Small intestine (tissue), 7 donors: ENCODE results near the gene ERC2. TPM values are rescaled to one million over a fixed set of nuclear protein-coding genes. Genes with fewer than 3 reads are reported as not detected.

Experiments
- DNase-seq, 2 donors: peaks; one replicate each; pipeline versions ENCODE4 v3.0.0 to v3.0.0-alpha.2; 2013
- FAIRE-seq: peaks from 2 replicates; lab custom pipeline; 2012; peaks lifted over from hg19 to GRCh38; lab: Jason Lieb, UNC
- H3K27ac ChIP-seq, 3 donors: one replicate each; pipeline ENCODE4 v1.5.1; 2013; ENCODE audit warnings: low read length in 2 of 3, mild to moderate bottlenecking in 2 of 3, control low read depth in 1 of 3, inconsistent platforms in 1 of 3, low read depth in 1 of 3, moderate library complexity in 1 of 3
- H3K27me3 ChIP-seq, 3 donors: one replicate each; pipeline ENCODE4 v1.6.1; 2013; ENCODE audit warnings: low read length in 3 of 3, inconsistent platforms in 1 of 3; ENCODE audit not compliant: control insufficient read depth in 3 of 3, insufficient read depth in 3 of 3
- H3K36me3 ChIP-seq, 3 donors: one replicate each; pipeline ENCODE4 v1.6.1; 2013; ENCODE audit warnings: low read length in 3 of 3, inconsistent platforms in 1 of 3, low read depth in 1 of 3, mild to moderate bottlenecking in 1 of 3, moderate library complexity in 1 of 3; ENCODE audit not compliant: control insufficient read depth in 3 of 3, insufficient read depth in 2 of 3
- H3K4me1 ChIP-seq, 3 donors: one replicate each; pipeline ENCODE4 v1.6.1; 2013; ENCODE audit warnings: low read length in 2 of 3, inconsistent platforms in 1 of 3, low read depth in 1 of 3, mild to moderate bottlenecking in 1 of 3, moderate library complexity in 1 of 3; ENCODE audit not compliant: control insufficient read depth in 3 of 3, insufficient read depth in 2 of 3
- H3K4me3 ChIP-seq, 3 donors: one replicate each; pipeline ENCODE4 v1.5.1; 2013; ENCODE audit warnings: low read length in 3 of 3, control low read depth in 1 of 3, inconsistent platforms in 1 of 3, low read depth in 1 of 3, mild to moderate bottlenecking in 1 of 3, moderate library complexity in 1 of 3
- H3K9me3 ChIP-seq, 2 donors: one replicate each; pipeline ENCODE4 v1.6.1; 2013; ENCODE audit warnings: low read depth in 1 of 2, low read length in 1 of 2; ENCODE audit not compliant: control insufficient read depth in 2 of 2, insufficient read depth in 1 of 2
- WGBS, 3 donors: extraction: QIAGEN DNeasy Blood & Tissue Kit; methylation state at CpG; one replicate each; pipeline ENCODE4 v1.1.7; 2013; 5-methylcytosine and 5-hydroxymethylcytosine counted together
- polyA plus RNA-seq, 4 donors: library from polyadenylated mRNA; stranded (reverse) in 3 of 4; unstranded in 1 of 4; fragments of 200-250 nt in 3 of 4; fragments of 120-200 nt in 1 of 4; gene quantifications; one replicate each; pipeline versions ENCODE4 v1.2.1 to v1.2.3, GENCODE V29; 2013
- donor health status: healthy with polysubstance abuse.
- donor health status: control.
- donor health status: control.
- donor health status: Bipolar disorder and iron deficiency.
- donor health status: healthy.

ERC2 gene
- polyA plus RNA-seq, 4 donors = 0.73 to 2.0 TPM; not detected in 2

GRCh38 chr3:55782807-55783206 is 685.5 kb downstream of the ERC2 start:
- H3K27me3 ChIP-seq = no peaks in the 10 kb centered on the region
- no peak overlapping the region for H3K4me3 ChIP-seq
- DNase-seq (no peak), FAIRE-seq (no peak)
- no peak overlapping the region for H3K27ac ChIP-seq
- H3K9me3 ChIP-seq = no peaks in the 10 kb centered on the region
- no peaks in the 10 kb centered on the region for H3K36me3 ChIP-seq
- WGBS, 3 donors = 68 to 76% (median 76%) methylated on average over 3 of the region's 3 CpGs
- no peaks in the 10 kb centered on the region for H3K4me1 ChIP-seq

GRCh38 chr3:55782351-55782750 is 685.9 kb downstream of the ERC2 start:
- H3K9me3 ChIP-seq = no peaks in the 10 kb centered on the region
- H3K27ac ChIP-seq = no peak overlapping the region
- DNase-seq (no peak), FAIRE-seq (no peak)
- no peak overlapping the region for H3K4me3 ChIP-seq
- no peaks in the 10 kb centered on the region for H3K4me1 ChIP-seq
- no peaks in the 10 kb centered on the region for H3K36me3 ChIP-seq
- no peaks in the 10 kb centered on the region for H3K27me3 ChIP-seq
- 20 to 66% (median 42%) methylated on average over 4 of the region's 4 CpGs for WGBS, 3 donors

- no peaks in the 10 kb centered on the region for H3K4me1 ChIP-seq
- DNase-seq (no peak), FAIRE-seq (no peak)
- no peaks in the 10 kb centered on the region for H3K27me3 ChIP-seq
- 65 to 93% (median 75%) methylated on average over 4 of the region's 4 CpGs for WGBS, 3 donors
- no peaks in the 10 kb centered on the region for H3K9me3 ChIP-seq
- no peaks in the 10 kb centered on the region for H3K36me3 ChIP-seq
- no peak overlapping the region for H3K4me3 ChIP-seq
- H3K27ac ChIP-seq = no peak overlapping the region
Measured at GRCh38 chr3:55780913-55781312, 687.4 kb downstream of the ERC2 start.

GRCh38 chr3:55779543-55779942 is 688.7 kb downstream of the ERC2 start:
- Histone ChIP-seq H3K9me3 (no peaks in the 10 kb centered on the region), H3K4me1 (no peaks in the 10 kb centered on the region), H3K36me3 (no peaks in the 10 kb centered on the region), H3K27ac (no peak overlapping the region), H3K4me3 (no peak overlapping the region), H3K27me3 (no peaks in the 10 kb centered on the region)
- 46 to 64% (median 52%) methylated on average over 5 of the region's 5 CpGs for WGBS, 3 donors
- FAIRE-seq (no peak), DNase-seq (no peak)

- no peaks in the 10 kb centered on the region for H3K27me3 ChIP-seq
- no peak overlapping the region for H3K4me3 ChIP-seq
- 81 to 92% (median 81%) methylated on average over 6 of the region's 6 CpGs for WGBS, 3 donors
- DNase-seq (no peak), FAIRE-seq (no peak)
- no peaks in the 10 kb centered on the region for H3K36me3 ChIP-seq
- H3K4me1 ChIP-seq = no peaks in the 10 kb centered on the region
- H3K27ac ChIP-seq = no peak overlapping the region
- H3K9me3 ChIP-seq = no peaks in the 10 kb centered on the region
Measured at GRCh38 chr3:55775366-55776154, 692.7 kb downstream of the ERC2 start.

- WGBS, 3 donors = 37 to 67% (median 49%) methylated on average over 2 of the region's 2 CpGs
- FAIRE-seq (no peak), DNase-seq (no peak)
- H3K9me3 ChIP-seq = no peaks in the 10 kb centered on the region
- no peaks in the 10 kb centered on the region for H3K4me1 ChIP-seq
- H3K4me3 ChIP-seq = no peak overlapping the region
- no peak overlapping the region for H3K27ac ChIP-seq
- H3K27me3 ChIP-seq = no peaks in the 10 kb centered on the region
- no peaks in the 10 kb centered on the region for H3K36me3 ChIP-seq
Measured at GRCh38 chr3:55774856-55775255, 693.4 kb downstream of the ERC2 start.

- 69 to 88% (median 81%) methylated on average over 2 of the region's 2 CpGs for WGBS, 3 donors
- H3K4me3 ChIP-seq = no peak overlapping the region
- H3K27me3 ChIP-seq = no peaks in the 10 kb centered on the region
- H3K4me1 ChIP-seq = no peaks in the 10 kb centered on the region
- no peaks in the 10 kb centered on the region for H3K9me3 ChIP-seq
- DNase-seq (no peak), FAIRE-seq (no peak)
- H3K27ac ChIP-seq = no peak overlapping the region
- no peaks in the 10 kb centered on the region for H3K36me3 ChIP-seq
Measured at GRCh38 chr3:55771503-55771902, 696.8 kb downstream of the ERC2 start.

- Histone ChIP-seq H3K9me3 (no peaks in the 10 kb centered on the region), H3K36me3 (no peaks in the 10 kb centered on the region), H3K27me3 (no peaks in the 10 kb centered on the region), H3K4me1 (no peaks in the 10 kb centered on the region), H3K4me3 (no peak overlapping the region), H3K27ac (no peak overlapping the region)
- FAIRE-seq = no peak
- no peak for DNase-seq
- 84 to 93% (median 86%) methylated on average over 1 of the region's 1 CpG for WGBS, 3 donors
Measured at GRCh38 chr3:55770077-55770476, 698.2 kb downstream of the ERC2 start.

- no peak overlapping the region for H3K27ac ChIP-seq
Measured at GRCh38 chr3:55766753-55767152, 701.5 kb downstream of the ERC2 start.

More at GRCh38 chr3:55766753-55767152, 701.5 kb downstream of the ERC2 start:
- H3K27me3 ChIP-seq = no peaks in the 10 kb centered on the region
- no peaks in the 10 kb centered on the region for H3K4me1 ChIP-seq
- 0 to 6% (median 3%) methylated on average over 1 of the region's 1 CpG for WGBS, 3 donors
- DNase-seq (no peak), FAIRE-seq (no peak)
- H3K36me3 ChIP-seq = no peaks in the 10 kb centered on the region
- no peaks in the 10 kb centered on the region for H3K9me3 ChIP-seq
- no peak overlapping the region for H3K4me3 ChIP-seq
